NCI-H2081 (cell line): ENCODE results near the gene TEX28.
"Not testable (repeated sequence)": the region's sequence is repeated elsewhere in the genome, so short reads cannot be mapped to it uniquely, and the experiment has no call there.

ENCODE experiments used
- DNase-seq, 2 experiments: peaks; one replicate each; lab custom pipeline; 2025; lab: John Stamatoyannopoulos, UW

The TEX28 gene, protein sequence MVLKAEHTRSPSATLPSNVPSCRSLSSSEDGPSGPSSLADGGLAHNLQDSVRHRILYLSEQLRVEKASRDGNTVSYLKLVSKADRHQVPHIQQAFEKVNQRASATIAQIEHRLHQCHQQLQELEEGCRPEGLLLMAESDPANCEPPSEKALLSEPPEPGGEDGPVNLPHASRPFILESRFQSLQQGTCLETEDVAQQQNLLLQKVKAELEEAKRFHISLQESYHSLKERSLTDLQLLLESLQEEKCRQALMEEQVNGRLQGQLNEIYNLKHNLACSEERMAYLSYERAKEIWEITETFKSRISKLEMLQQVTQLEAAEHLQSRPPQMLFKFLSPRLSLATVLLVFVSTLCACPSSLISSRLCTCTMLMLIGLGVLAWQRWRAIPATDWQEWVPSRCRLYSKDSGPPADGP

DNA sequence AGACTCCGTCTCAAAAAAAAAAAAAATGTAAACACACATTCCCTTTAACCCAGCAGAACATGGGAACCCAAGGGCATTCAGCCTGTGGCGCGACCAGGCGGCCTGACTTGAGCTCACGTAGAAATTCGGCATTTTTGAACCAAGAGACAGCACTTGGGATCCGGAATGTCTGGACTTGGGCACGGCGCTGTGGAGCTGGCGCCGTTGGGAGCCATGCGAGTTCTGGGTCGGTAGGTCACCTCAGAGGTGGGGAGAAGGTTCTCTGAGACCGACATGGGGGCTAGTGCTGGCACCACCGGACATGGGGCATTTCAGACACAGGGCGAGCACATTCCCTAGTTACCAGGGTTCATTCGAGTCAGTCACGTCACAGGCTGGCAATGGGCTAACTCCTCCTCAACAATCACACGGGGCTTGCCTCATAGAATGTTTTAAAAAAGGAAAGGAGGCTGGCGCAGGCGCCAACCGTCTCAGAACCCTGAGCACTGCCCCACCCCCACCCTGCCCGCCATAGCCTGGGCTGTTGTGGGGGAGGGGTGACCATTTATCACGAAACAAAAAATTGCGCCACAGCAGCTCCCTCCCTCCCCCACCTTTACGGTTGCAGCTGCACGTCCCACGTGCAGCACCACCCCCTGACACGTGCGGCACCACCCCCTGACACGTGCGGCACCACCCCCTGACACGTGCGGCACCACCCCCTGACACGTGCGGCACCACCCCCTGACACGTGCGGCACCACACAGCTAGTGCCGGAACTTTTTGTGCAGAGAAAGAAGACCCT lies at the start of gene TEX28:
Gene TEX28 (minus strand): TSS at position 334 of the 784 bp plus-strand sequence. CDS start 3,007 bp downstream, outside the sequence.
- no peak for DNase-seq

DNA sequence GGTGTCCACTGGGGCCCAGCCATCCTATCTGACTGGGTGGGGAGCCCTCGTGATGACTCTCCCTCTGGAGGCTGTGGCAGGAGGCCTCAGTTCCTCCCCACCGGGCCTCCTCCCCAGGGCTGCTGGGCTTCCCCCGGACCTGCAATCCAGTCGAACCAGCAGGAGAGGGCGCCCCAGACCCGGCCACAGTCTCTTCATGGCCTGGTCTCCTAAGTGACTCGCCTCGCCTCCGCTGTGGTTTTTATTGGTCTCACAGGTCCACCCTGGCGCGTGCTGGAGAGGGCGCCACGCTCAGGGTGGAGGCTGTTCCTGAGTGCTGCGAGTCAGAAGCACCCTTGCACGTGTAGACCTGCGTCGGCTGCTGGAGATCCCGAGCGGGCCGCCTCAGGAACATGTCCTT lies 48.7 kb upstream of the TEX28 start:
- not testable (repeated sequence) for DNase-seq

DNA sequence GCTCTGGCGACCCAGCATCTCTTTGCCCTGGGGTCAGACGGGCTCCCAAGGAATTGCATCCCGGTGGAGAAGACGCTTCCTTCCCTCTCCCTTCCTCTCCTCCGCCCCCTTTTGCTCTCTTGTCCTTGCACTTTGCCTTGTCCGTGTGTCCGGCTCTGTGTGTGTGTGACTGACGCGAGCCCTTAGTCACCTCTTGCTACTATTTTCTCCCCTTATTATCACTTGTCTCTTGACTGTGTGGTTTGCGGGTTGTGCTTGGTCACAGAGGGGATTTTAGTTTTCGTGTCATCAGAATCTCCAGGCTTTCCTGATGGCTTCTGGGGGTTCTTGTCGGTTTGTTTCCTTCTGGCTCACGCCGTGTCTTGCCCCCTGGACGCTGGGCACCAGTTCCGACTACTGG lies 48.1 kb upstream of the TEX28 start:
- not testable (repeated sequence) for DNase-seq

DNA sequence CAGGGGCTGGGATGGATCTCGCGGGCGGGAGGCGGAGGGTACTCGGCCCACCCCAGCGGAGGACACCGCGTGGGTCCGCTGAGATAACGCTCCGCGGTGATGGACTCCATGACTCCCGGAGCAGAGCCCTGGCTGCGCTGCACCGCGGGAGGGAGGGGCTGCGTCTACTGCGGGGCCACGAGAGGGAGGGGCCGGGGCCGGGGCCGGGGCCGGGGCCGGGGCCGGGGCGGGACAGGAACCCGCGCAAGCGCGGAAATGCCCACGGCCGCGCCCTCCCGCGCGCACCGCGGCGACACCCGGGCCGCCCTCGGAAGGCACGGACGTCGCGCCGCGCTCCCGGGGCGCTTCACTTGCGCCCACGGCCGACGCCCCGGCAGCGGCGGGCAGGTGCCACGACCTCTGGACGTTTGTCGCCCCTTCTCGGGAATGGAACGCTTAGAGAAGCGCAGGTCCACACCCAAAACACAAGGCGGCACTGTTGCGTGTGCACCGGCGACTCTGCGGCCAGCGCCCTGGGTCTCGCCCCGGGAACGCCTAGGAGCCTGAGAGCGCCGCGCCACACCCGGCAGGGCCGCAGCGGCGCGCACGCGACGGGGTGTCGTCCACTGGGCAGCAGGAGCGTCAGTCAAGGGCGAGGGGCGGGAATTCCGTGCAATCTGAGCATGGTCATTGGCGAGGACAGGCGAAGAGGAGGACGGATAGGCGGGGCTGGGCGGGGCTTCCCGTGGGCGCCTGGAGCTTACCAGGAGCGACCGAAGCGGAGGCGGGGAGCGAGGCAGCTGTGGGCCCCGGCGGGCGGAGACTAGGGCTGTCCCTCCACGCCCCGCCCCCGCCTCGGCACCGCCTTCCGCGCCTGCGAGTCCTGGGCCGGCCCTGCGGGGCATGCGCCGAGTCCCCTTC lies 46.7 kb upstream of the TEX28 start:
- not testable (repeated sequence) for DNase-seq

DNA sequence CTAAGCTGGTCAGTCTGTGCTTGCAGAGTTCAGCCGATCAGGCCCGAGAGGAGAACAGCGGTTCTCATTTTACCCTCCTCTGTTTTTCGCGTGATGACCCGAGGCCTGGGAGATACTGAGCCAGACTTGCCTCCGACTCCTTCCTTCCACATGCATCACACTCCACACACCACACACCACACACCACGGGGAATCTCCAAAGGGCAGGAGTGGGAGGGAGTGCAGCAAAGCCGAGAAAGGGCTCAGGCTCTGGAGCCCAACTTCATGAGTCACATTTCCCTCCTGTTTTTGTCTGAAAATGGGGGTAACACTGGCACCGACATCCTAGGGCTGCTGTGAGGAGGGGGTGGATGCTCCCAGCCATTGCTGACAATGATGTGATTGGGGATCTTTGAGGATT lies 39.6 kb upstream of the TEX28 start:
- DNase-seq, result no peak

DNA sequence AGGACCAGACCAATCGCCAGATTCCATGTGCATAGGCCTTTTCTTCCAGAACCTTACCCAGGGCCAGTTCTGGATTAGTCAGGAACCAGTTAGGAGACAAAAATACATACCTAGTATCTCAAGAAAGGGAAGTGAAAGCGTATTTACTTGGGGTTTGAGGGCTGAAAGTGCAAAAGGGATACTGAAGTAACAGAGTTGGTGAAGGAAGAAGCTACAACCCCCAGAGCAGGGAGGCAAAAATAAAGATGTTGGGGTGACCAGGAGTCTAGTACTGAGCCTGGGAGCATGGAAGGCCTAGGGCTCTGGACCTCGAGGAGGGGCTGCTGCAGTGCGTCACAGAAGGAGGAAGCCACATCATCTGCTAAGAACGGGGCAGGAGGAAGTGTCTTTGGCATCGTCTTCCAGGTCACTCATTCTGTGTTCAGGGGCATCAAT lies 38.9 kb upstream of the TEX28 start:
- no peak for DNase-seq

DNA sequence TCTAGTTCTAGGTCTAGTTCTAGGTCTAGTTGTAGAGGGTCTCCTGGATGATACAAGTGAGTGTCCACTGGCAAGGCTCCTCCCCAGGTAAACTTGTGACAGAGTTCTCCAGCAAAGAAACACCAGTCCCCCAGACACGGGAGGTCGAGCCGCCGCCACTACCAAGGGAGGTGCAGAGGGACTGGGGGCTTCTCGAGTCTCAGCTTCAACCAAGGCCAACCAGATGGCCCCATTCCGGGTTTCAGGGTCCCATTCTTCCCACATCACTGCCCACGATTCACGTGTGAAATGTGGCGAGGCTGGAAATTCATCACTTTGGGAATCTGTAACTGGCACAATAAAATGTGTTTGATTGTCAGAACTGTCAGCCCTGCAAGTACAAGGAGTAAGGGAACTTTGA lies 38.2 kb upstream of the TEX28 start:
- no peak for DNase-seq

DNA sequence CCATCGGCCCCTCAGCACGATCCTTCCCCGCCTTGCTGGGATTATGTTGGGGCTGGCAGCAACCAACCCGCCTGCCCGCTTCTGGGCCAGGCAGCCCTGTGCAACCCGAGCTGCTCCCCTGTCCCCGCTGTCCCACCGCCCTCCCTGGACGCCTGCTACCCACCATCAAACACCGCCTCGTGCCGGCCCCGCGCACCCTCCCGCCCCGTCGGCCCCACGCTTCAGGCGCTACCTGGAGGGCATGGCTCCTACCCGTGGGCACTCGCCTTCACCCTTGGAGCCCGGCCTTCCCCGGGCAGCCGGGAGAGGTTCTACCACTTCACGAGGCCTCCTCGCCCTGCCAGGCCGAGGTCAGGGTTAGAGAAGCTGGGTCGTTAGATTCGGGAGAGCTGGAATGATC lies 37.6 kb upstream of the TEX28 start:
- DNase-seq, result no peak

DNA sequence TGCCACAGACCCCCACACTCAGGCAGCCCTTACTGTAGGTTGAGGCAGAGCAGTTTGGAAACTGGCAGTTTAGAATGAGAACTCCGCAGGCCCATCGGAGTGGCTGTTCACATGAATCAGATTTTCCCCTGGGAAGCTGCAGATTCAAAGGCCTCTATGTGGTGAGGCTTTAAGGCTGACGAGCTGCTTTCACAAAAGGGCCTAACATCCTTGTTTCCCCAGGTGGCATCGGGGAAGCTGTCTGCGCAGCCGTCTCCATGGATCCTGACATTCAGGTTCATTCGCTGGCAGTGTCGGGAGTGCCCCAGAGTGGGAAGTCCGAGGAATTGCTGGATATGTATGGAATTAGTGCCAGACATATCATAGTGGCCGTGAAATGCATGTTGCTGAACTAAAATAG lies 34.4 kb upstream of the TEX28 start:
- DNase-seq, result no peak

DNA sequence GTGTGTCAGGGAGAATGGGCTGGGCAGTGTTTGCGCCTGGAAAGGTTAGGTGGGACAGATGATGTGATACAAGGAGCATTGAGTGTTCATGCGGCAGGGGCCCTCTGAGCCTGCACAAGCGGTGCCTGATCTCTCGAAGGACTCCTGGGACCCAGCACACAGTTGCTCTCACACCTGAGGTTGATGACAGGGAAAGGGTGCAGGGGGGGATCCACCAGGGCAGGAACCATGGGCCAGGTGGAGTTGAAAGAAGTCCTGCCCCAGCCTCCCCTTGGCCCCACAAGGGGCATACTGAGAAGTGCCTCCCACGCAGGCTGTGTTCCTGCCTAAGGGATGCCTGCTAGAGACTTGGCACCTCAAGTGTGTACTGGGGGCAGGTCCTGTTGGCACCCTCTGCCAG lies 33.7 kb upstream of the TEX28 start:
- DNase-seq, result no peak

DNA sequence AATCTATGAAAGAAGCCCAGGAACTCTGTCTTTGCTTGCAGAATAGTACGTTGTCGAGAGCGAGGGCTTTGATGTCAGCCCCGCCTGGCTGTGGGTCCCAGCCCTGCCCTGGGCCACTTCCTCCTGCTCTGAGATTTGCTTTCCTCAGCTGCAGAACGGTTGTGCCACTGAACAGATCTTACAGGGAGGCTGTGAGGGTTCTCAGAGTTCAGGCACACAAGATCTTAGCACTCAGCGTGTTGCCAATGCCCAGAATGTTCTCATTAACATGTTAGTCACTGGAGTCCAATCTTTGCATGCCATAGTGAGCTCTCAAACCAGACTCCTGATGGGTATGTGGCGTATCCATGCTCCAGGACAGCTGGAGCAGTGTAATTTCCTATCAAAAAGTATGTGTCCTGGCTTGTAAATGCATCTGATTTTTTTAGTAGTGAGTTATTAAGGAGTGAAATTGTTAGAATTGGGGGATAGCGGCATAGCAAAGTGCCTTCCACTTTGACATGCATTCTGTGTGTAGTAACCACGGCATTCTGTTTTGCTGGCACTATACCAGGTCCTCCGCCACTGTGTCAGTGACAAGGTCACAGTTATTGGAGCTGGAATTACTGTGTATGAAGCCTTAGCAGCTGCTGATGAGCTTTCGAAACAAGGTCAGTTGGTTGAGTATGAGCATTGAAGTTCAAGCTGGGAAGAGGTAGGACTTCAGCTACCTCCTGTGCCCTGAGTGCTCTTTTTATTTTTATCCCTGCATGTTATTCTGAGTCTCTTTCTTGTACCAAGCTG lies 32.3 kb upstream of the TEX28 start:
- no peak for DNase-seq

DNA sequence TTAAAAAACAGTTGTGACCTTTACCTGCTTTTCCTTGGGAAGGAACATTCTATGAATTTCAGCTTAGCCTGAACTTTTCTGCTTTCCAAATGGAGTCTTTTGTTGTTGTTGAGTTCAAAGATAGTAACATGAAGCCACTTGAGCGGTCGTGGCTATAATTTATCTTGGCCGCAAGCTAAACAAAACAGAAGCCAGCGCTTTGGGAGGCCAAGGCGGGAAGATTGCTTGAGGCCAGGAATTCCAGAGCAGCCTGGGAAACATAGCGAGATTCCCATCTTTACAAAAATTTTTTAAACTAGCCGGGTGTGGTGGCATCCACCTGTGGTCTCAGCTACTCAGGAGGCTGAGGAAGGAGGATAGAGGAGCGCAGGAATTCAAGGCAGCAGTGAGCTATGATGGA lies 30.6 kb upstream of the TEX28 start:
- DNase-seq, result no peak

DNA sequence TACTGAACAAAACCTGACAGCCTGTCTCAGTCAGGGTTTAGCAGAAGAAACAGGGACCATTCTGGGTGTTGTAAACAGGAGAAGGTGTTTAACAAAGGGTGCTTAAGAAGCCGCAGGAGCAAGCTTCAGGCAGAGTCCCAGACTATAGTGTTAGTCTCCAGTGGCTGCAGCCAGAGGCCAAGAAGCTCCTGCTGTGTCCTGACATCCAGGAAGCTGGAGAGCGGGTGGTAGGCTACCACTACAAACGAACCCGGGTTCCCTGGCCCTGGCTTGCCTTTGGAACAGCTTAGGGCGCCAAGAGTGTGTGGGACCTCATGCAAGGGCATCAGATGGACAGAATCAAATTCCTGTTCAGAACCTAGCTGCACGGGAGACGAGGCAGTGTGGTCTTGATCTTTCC lies 28.6 kb upstream of the TEX28 start:
- no peak for DNase-seq

DNA sequence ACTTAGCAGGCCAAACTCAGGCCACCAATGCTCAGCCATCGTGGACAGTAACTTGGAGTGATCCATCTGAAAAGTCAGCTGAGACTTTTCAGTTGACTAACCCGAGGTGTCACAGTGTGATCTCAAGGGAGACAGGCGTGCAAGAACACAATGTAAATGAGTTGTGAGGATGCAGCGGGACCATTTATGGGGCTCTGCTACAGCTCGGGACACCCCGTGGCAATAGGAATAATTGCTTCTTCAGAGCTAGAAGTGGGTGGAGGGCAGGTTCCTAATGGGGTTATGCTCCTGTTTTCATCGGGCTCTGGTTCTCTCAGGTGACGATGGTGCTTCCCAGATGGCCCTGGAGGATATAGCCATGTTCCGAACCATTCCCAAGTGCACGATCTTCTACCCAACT lies 28.0 kb upstream of the TEX28 start:
- DNase-seq, result no peak

DNA sequence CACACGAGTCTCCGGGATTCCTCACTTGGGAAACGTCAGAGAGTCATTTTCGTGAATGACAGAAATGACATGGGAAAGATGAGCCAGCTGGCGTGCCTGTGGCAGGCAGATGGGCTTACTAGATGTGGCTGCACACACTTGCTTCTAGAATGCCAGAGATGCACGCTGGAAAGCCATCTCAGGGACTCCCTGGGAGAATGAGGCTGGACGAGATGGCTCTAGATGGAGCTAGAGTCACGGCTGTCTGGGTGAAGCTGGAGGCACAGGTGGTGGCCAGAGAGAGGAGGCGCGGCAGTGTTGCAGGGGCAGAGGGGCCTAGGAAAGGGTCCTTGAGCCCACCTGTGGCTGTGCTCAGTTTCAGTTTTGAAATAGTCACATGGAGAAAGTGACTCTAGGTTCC lies 26.7 kb upstream of the TEX28 start:
- no peak for DNase-seq

DNA sequence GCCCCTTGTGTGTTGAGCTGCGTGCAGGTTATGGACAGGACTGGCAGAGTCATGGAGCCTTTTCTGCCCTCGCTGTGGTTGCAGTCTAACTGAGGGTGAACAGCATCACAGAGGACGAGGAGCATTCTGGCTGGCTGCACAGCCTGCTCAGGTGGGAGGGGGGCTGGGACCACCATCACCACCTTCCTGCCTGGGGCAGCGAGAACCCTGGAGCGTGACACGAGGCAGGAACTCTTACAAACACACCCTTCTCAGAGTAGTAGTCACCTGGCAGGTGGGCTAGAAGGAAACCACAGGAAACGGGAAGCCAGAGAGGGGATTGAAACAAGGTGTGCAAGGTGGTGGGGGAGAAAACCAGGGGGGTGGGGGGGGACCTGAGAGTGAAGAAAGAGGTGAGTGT lies 26.2 kb upstream of the TEX28 start:
- DNase-seq, result no peak

DNA sequence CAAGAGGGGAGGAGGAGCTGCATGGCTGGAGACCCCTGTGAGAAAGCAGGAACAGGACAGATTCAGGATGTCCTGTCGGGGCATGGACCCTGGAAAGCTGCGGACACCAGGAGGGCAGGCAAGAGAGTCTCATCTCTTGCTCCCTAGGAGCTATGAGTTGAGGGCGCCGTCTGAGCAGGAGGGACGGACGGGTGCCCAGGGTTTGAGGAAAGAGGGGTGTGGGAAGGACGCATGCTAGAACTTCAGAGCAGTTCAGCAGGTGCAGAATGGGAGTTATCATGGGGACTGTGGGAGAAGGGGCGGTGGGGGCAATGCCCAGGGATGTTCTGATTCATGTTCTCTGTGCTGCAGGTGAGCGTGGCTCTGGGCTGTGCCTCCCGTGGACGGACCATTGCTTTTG lies 25.5 kb upstream of the TEX28 start:
- no peak for DNase-seq

DNA sequence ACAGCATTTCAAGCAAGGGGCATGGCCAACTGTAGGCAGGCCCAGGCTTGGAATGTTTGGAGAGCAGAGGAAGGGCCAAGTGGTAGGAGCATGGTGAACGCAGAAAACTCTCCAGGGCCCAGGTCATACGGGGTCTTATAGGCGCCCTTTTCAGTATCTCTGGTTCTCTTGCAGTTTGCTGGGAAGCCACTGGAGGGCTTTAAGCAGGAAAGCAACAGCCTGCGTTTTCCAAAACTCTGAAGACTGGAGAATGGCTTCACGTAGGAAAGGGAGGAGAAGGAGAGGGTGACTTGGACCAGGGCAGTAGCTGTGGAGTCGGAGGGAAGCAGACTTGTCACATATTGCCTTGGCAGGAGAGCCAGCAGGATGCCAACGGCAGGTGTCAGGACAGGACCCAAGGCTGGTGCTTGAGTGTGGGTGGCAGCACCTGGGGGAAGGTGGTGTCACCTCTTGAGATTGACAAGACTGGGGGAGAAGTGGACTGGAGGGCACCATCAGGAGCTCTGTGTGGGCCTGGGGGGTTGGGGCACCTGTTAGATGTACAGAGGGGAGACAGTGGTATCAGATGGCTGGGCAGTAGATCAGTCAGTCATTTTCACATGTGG lies 22.6 kb upstream of the TEX28 start:
- DNase-seq, result no peak

DNA sequence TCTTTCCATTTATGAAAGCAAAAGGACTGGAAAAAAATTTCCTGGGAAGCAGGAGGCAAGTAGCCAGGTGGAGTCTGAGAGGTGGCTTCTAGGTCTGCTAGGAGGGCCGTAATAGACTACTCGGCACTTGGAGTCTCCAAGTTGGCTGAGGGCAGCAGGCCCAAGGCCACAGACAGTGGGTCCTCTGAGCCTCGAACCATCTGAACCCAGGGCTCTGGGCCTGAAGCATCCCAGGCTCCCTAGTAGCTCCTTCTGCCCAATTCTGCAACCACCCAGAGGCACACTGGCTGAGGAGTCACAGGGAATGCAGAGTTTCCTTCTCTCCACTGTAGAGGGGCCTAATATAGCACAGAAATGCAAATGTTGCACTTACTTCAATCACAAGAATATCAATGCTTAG lies 20.5 kb upstream of the TEX28 start:
- no peak for DNase-seq

DNA sequence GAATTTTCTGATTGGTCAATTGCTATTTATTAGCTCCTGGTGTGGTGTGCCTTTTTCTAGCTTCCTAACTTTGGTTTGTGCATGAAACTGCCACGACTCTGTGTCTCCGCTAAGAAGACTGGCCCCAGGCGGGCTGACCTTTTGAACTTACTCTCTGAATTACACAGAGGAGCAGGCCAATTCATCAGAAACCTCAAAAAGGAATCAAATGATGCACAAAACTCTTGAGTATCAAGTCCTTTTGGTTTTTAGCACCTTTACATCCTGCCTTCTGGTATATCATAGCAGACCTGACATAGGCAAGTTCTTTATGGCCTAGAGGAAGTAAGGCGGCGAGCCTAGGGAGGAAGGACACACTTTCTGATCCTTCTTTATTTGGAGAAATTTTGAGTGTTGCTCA lies 18.2 kb upstream of the TEX28 start:
- DNase-seq, result no peak

DNA sequence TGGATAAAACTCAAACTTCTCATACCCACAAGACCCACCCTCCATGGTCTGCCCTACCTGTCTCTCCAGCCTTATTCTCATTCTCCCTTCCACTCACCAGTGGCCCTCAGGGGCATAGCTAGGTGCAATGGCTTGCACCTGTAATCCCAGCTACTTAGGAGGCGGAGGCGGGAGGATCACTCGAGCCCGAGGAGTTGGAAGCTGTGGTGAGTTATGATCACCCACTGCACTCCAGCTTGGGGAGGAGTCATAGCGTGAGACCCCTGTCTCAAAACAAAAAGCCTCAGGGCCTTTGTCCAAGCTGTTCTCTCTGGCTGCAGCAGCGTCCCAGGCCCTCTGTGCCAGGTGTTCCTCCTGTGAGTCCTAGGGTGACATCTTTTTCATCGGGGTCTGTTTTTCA lies 17.2 kb upstream of the TEX28 start:
- no peak for DNase-seq
